Measurements from ENCODE around the gene SLC66A2.
"Not testable (repeated sequence)": the region's sequence is repeated elsewhere in the genome, so short reads cannot be mapped to it uniquely, and the experiment has no call there.

GRCh38 chr18:79864955-79865354 lies 86.5 kb downstream of the SLC66A2 start:
- not testable (repeated sequence) for TF ChIP-seq POLR2A, CTCF (IDR thresholded peaks at IDR 0.05)
